PC-3 (cell line): ENCODE results near the gene BSN. TPM values are rescaled to one million over a fixed set of nuclear protein-coding genes. Genes with fewer than 3 reads are reported as not detected.

ENCODE experiments used
- ATAC-seq: fragments of 200-7000 bp; cut with Tn5 transposase; 2 replicates; pipeline ENCODE4 v1.9.1; 2020; ENCODE audit warnings: mild to moderate bottlenecking, moderate library complexity
- BruUV-seq: library from RNA; stranded (reverse); fragments of 400-500 nt; replicated peaks from 2 replicates; lab custom pipeline; 2021; lab: Mats Ljungman, UMichigan
- CTCF ChIA-PET: fragments of 300-600 bp; sonication (Branson Sonifier 250); formaldehyde crosslinking; loops from one replicate; lab custom pipeline; 2022; ENCODE audit warnings: antibody characterized with exemption; lab: Charles Lee
- POLR2A ChIA-PET: fragments of 300-600 bp; sonication (Branson Sonifier 250); formaldehyde crosslinking; loops from one replicate; lab custom pipeline; 2022; ENCODE audit warnings: antibody characterized with exemption; ENCODE audit not compliant: unreplicated experiment; lab: Charles Lee
- DNase-seq: peaks from one replicate; pipeline ENCODE4 v3.0.0-alpha.2; 2015
- H2AFZ ChIP-seq: fragments of 300-600 bp; sonication (generic); 2 replicates; pipeline ENCODE4 v1.6.0; 2016; ENCODE audit warnings: antibody characterized with exemption, low read length
- H3F3A ChIP-seq: fragments of 300-600 bp; sonication (generic); one replicate; pipeline ENCODE4 v1.6.0; 2017; ENCODE audit warnings: antibody characterized with exemption, low read length, control low read depth, mild to moderate bottlenecking; ENCODE audit not compliant: unreplicated experiment
- H3K27ac ChIP-seq: fragments of 300-600 bp; sonication (generic); 2 replicates; pipeline ENCODE4 v1.5.1; 2016; ENCODE audit warnings: mild to moderate bottlenecking, low read length
- H3K27me3 ChIP-seq: fragments of 300-600 bp; sonication (generic); 2 replicates; pipeline ENCODE4 v1.6.1; 2016; ENCODE audit warnings: low read length, mixed read lengths
- H3K36me3 ChIP-seq: fragments of 300-600 bp; sonication (generic); 2 replicates; pipeline ENCODE4 v1.6.1; 2016; ENCODE audit warnings: low read depth, mixed run types, low read length, mixed read lengths
- H3K4me1 ChIP-seq: fragments of 300-600 bp; sonication (generic); 2 replicates; pipeline ENCODE4 v1.5.1; 2016; ENCODE audit warnings: low read length; ENCODE audit not compliant: insufficient read depth
- H3K4me2 ChIP-seq: fragments of 300-600 bp; sonication (generic); 2 replicates; pipeline ENCODE4 v1.6.0; 2016; ENCODE audit warnings: low read length
- H3K4me3 ChIP-seq: fragments of 300-600 bp; sonication (generic); 2 replicates; pipeline ENCODE4 v1.5.1; 2016; ENCODE audit warnings: mild to moderate bottlenecking, low read length, mixed read lengths
- H3K79me2 ChIP-seq: fragments of 300-600 bp; sonication (generic); 2 replicates; pipeline ENCODE4 v1.6.1; 2017; ENCODE audit warnings: low read length, mixed read lengths
- H3K9ac ChIP-seq: fragments of 300-600 bp; sonication (generic); 2 replicates; pipeline ENCODE4 v1.6.0; 2016; ENCODE audit warnings: mild to moderate bottlenecking, low read length
- H3K9me2 ChIP-seq: fragments of 300-600 bp; sonication (generic); replicated peaks from 2 replicates; pipeline ENCODE4 v1.6.1; 2016; ENCODE audit warnings: mixed run types, low read length, mixed read lengths
- H3K9me3 ChIP-seq: fragments of 300-600 bp; sonication (generic); 2 replicates; pipeline ENCODE4 v1.6.1; 2016; ENCODE audit warnings: low read length, mixed read lengths
- H4K20me1 ChIP-seq: fragments of 300-600 bp; sonication (generic); 2 replicates; pipeline ENCODE4 v1.6.1; 2016; ENCODE audit warnings: low read length, mixed read lengths
- CTCF ChIP-seq: fragments of 300-600 bp; sonication (generic); conservative IDR thresholded peaks from 2 replicates; pipeline ENCODE4 v1.5.1; 2017; ENCODE audit warnings: antibody characterized with exemption, low read depth, mild to moderate bottlenecking, low read length
- EZH2 ChIP-seq: fragments of 300-600 bp; sonication (generic); IDR thresholded peaks from one replicate; pipeline ENCODE4 v1.6.1; 2017; ENCODE audit warnings: antibody characterized with exemption, mild to moderate bottlenecking, low read length; ENCODE audit not compliant: unreplicated experiment
- EZH2phosphoT487 ChIP-seq: fragments of 300-600 bp; sonication (generic); IDR thresholded peaks from 2 replicates; pipeline ENCODE4 v1.6.1; 2018; ENCODE audit warnings: mild to moderate bottlenecking, antibody characterized with exemption, low read length, borderline replicate concordance
- intact Hi-C: fragments of 100-400 bp; cut with micrococcal nuclease; formaldehyde crosslinking; loops from 2 replicates; pipeline ENCODE4 v1.9.0; 2023
- total RNA-seq: library from RNA; depleted of rRNA; stranded (reverse); fragments of >200 nt; gene quantifications from 2 replicates; pipeline ENCODE4 v1.2.3, GENCODE V29; 2014

BSN gene
- total RNA-seq, 1 experiment from 2014 or later = 0.80 TPM

- no peaks in the 10 kb centered on the region for H3K79me2 ChIP-seq
- no peak overlapping the region for H3K9ac ChIP-seq
- H3K9me3 ChIP-seq = no peaks in the 10 kb centered on the region
- CTCF ChIA-PET = no interaction called here
- intact Hi-C loops = no loop called here
- H2AFZ ChIP-seq = no peak overlapping the region
- DNase-seq (no peak), ATAC-seq (no peak)
- H3K4me2 ChIP-seq = no peak overlapping the region
- no peaks in the 10 kb centered on the region for H3K27me3 ChIP-seq
- no peaks in the 10 kb centered on the region for H3K9me2 ChIP-seq
- no TSS peak for BruUV-seq
- TF ChIP-seq EZH2phosphoT487 (no peak), EZH2 (no peak), CTCF (no peak)
- POLR2A ChIA-PET = no interaction called here
- peaks cover 1% of the 10 kb centered on the region; the same call in 1 of the 2 replicates for H3K36me3 ChIP-seq
- peaks cover 3% of the 10 kb centered on the region; the same call in 1 of the 2 replicates for H3K4me1 ChIP-seq
- H4K20me1 ChIP-seq = no peaks in the 10 kb centered on the region
- no peak overlapping the region for H3K4me3 ChIP-seq
- H3K27ac ChIP-seq = no peak overlapping the region
- H3F3A ChIP-seq = no peaks in the 10 kb centered on the region
These were observed 161.9 kb downstream of the BSN start for GRCh38 chr3:49716169-49716568.

GRCh38 chr3:49716691-49717210 is 162.5 kb downstream of the BSN start:
- POLR2A ChIA-PET = interaction anchor here (0.6 kb wide), 1 partner anchor 83 kb away, joined by 3 read pairs; the partner anchor contains the start of gene CDHR4
- TF ChIP-seq EZH2 (no peak), EZH2phosphoT487 (no peak), CTCF (no peak)
- DNase-seq (no peak), ATAC-seq (no peak)
- CTCF ChIA-PET = no interaction called here
- BruUV-seq = TSS peak; percentile 6
- no peaks in the 10 kb centered on the region for H3F3A ChIP-seq
- no peaks in the 10 kb centered on the region for H3K9me2 ChIP-seq
- intact Hi-C loops = no loop called here
- no peak overlapping the region for H3K4me2 ChIP-seq
- H3K9ac ChIP-seq = no peak overlapping the region
- H3K27ac ChIP-seq = no peak overlapping the region
- peaks cover 6% of the 10 kb centered on the region; the same call in 1 of the 2 replicates for H3K36me3 ChIP-seq
- no peaks in the 10 kb centered on the region for H3K79me2 ChIP-seq
- H3K4me1 ChIP-seq = peaks cover 3% of the 10 kb centered on the region; the same call in 1 of the 2 replicates
- no peaks in the 10 kb centered on the region for H3K27me3 ChIP-seq
- no peak overlapping the region for H3K4me3 ChIP-seq
- no peak overlapping the region for H2AFZ ChIP-seq
- no peaks in the 10 kb centered on the region for H3K9me3 ChIP-seq
- H4K20me1 ChIP-seq = no peaks in the 10 kb centered on the region

GRCh38 chr3:49717211-49717958 is 163.1 kb downstream of the BSN start:
- intact Hi-C loops = no loop called here
- Histone ChIP-seq H2AFZ (no peak overlapping the region), H3K9me3 (no peaks in the 10 kb centered on the region), H3K27me3 (no peaks in the 10 kb centered on the region), H3K4me1 (peaks cover 5% of the 10 kb centered on the region), H3K79me2 (peaks cover 4% of the 10 kb centered on the region), H3K9me2 (no peaks in the 10 kb centered on the region), H3K4me2 (no peak overlapping the region), H3K27ac (no peak overlapping the region), H3F3A (no peaks in the 10 kb centered on the region), H3K36me3 (peaks cover 11% of the 10 kb centered on the region), H3K4me3 (no peak overlapping the region), H3K9ac (no peak overlapping the region), H4K20me1 (no peaks in the 10 kb centered on the region)
- ChIA-PET POLR2A (interaction anchor here (0.6 kb wide), 1 partner anchor 83 kb away, joined by 3 read pairs; the partner anchor contains the start of gene CDHR4), CTCF (no interaction called here)
- BruUV-seq = no TSS peak
- TF ChIP-seq EZH2 = no peak
- no peak for TF ChIP-seq CTCF
- no peak for TF ChIP-seq EZH2phosphoT487
- DNase-seq (no peak), ATAC-seq (no peak)
